Measurements from ENCODE around the gene RBFOX1.

The RBFOX1 gene

DNA sequence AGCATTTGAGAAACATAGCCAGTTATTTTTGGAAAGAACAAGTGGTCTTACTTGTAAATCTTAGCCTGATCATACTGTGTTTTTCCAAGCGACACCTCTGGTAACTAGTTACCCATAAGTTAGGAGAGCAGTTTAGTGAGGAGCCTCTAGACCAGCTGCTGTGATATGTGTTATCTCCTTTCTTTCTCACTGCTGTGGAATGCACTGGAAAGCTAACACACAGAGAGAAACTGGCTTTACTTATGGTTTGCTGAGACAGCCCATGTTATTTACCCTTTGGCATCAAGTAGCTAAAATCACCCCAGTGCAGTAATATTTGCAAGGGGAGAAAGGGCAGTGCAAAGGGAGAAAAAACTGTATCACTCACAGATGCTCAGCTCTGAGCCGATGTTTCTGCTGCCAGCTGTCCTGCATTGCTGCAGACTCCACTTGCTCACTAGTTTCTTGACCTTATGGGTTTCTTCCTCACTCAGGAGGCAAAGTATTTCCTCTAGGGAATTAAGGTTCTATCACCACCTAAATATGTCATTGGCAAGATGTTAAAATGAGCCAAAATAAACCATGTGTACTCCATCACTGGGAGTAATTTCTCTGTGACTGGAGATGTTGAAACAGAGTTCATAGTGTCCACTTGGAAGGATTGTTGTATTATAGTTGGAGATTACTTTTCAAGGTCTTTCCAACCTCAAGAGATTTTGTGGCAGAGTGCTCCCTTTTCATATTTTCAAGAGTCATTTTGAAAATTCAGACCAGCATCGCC lies 2.3 kb downstream of the RBFOX1 start:
- DNase-seq (ENCODE audit: low read depth) = no peak

DNA sequence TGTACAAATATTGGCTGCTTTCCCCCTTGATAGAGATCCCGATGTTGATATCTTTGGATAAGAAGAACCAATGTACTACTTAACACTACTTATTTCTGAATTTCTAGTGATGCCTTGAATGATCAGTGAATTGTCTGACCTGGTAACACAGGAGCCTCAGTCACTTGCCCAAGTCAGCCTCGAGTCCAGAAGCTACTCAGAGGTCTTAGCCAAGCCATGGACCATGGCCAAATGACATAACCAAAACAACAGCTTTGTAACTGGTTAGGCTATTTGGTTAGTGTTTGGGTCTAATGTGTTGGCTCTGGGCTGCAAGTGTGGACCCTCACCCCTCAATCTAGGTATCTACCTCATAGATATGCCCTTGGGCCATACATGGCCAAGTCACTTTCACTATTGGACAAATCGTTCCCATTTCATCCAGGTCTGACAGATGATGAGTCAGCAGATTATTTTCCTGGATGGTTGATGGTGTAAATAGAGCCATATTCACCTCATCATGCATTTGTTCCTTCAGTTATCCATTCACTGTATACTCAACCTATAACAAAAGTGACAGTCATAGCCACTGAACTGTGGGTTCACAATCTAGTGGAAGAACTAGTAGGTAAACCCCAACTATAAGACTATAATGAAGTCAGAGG lies 3.5 kb downstream of the RBFOX1 start:
- no peak for DNase-seq (ENCODE audit: low read depth)

DNA sequence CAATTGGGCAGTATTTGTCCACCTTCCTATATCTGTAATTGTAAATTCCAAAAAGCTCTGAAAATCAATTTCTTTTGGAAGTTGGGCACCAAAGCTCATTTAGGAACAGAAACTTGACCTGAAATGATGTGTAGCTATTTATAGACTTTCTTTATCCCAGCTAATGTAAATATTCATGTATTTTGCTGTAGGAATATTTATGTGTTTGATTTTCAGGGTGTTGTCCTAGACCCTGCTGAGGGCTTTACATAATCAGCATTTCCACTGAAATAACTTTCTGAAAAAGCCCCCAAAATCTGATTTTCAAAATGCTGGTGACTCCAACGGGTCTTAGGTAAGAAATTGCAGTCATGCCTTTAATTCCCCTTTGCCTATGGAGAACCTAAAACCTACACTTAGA lies 4.1 kb downstream of the RBFOX1 start:
- DNase-seq (ENCODE audit: low read depth) = no peak

DNA sequence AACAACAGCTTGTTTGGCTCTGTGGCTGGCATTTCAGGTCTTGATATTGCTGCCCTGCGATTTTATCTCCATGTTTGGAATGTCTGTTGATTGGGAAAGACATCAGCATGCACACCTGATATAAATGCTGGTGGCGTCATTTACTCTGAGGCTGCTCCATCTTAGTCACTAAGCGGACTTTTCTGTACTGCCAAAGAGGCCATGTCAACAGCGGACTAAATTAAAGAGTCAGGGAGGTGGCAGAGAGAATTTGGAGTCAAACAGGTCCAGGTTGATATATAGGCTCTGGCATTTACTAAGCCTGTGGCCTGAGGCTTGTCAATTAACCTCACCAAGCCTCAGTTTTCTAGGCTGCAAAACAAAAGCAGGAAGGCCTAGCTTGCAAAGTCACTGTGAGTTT lies 6.2 kb downstream of the RBFOX1 start:
- no peak for DNase-seq (ENCODE audit: low read depth)

DNA sequence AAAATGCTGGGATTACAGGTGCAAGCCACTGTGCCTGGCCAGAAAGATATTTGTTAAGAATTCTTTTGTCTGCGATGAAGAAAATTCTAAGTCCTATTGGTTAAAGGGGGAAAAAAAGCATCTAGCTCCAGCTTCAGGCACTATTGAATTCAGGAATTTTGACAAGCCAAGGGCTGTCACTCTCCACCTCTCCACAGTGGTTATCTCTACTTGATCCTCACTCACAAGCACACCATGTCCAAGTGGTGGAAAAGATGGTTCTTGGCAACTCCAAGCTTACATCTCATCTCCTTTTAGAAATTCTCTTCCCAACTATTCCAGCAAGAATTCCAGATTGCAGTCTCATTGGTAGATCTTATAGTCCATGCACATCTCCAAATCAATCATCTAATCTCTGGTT lies 7.1 kb downstream of the RBFOX1 start:
- DNase-seq (ENCODE audit: low read depth) = no peak

DNA sequence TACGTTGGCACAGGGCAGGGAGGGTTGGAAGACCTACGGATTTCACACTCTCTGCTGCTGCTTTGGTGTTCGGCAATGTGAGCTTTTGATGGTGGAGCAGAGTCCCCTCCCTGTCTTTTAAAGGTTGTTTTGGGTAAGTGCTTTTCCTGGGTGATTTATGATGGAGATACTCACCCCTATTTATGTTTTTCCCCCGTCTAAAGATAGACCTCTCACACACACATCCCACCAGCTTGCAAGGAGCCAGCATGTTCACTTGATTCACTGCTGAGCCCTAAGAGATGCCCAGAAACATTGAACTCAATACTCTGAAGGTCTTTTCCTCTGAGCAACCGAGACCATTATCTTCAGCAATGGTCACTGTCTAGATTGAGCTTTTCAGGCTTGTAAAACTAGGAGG lies 8.3 kb downstream of the RBFOX1 start:
- no peak for DNase-seq (ENCODE audit: low read depth)

DNA sequence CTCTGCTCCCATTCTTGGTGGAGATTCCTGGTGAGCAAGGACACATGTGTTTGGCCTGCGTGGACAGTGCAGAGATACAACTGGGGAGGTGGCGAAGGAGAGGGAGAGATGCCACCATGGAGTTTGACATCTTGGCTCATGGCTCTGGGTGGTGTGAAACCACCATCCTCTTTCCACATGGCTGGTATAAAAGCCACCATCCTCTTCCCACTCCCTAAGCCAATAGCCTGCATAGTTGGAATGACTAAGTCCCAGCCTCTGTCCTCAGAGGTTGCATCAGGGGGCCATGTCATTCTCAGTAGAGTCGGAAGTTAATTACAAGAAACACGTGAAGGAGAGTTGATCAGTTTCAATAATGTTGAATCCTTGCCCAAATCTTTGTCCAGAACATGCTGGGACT lies 10.0 kb downstream of the RBFOX1 start:
- DNase-seq (ENCODE audit: low read depth) = no peak

DNA sequence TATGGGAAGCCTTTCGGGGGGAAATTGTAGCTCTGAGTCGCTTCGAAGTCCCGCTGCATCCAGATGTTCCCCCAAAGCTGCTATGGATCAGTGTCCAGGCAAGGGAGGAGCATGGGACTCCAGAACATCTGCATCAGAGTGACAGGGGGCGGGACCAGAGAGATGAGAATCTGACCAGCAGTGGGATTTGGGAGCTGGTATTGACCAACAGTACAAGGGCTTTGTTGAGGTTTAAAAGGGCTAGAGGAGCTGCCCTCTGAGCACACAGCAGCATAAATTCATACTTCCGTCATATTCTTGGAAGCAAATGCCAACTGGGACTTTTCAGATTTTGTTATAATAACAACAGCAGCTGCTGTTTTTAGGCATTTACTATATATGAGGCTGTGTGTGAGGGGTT lies 10.6 kb downstream of the RBFOX1 start:
- DNase-seq (ENCODE audit: low read depth) = no peak

DNA sequence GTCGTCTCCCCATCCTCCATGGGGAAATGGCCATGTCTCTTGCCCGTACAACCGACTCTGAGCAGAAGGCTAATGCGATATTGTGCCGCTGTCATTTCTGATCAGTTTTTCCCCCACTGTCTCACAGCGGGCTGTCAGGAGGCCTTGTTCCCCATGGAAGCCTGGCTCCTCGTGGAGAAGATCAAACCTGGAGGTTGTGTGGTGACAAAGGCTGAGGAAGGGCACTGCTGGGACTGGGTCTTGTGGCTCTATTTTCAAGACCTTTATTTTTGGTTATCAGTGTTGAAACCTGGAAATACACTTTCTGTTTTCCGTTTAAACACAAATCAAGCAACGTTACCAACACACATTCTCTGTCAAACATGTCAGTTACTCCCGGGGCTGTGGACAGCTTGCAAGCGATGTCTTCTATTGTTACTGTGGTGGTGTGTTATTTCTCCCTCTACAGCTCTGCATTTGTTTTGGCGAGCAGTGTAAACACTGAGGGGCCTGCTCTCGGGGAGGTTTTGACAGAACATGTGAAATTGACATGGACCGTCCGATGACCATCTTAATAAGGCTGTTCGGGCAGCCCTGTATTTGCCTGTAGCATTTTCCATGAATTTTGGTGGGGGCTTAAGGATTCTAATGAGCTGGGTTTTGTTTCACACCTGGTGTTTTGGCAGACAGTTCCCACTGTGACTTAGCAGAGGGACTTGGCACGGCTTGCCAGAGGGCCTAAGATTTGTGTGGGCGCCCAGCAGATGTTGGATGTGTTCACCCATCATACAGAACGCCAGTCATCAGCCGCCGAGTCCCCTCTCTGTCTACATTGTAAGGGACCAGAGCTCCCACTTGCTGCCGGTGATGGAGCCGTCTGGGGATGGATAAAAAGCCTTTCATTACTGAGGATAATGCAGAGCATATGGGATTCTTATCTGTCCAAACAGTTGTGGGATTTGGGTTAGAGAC lies 12.5 kb downstream of the RBFOX1 start:
- DNase-seq (ENCODE audit: low read depth) = no peak

DNA sequence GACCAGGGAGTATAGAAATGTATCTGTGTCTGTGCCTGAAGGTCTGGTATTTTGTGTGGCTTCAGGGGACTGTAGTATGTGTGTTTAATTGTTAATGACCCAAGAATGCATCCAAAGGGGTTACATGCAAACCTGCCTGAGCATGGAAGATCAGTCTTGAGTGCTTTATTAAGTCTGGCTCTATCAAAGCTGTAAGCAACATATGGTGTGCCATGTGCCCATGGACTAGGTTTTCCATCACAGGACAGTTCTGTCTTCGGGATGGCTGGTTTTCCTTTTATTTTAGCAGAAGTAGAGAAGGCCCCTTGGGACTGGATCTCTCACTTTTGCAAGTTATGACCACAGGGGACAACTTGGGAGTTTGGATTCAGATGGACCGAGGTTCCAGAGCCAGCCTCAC lies 18.2 kb downstream of the RBFOX1 start:
- no peak for DNase-seq (ENCODE audit: low read depth)

DNA sequence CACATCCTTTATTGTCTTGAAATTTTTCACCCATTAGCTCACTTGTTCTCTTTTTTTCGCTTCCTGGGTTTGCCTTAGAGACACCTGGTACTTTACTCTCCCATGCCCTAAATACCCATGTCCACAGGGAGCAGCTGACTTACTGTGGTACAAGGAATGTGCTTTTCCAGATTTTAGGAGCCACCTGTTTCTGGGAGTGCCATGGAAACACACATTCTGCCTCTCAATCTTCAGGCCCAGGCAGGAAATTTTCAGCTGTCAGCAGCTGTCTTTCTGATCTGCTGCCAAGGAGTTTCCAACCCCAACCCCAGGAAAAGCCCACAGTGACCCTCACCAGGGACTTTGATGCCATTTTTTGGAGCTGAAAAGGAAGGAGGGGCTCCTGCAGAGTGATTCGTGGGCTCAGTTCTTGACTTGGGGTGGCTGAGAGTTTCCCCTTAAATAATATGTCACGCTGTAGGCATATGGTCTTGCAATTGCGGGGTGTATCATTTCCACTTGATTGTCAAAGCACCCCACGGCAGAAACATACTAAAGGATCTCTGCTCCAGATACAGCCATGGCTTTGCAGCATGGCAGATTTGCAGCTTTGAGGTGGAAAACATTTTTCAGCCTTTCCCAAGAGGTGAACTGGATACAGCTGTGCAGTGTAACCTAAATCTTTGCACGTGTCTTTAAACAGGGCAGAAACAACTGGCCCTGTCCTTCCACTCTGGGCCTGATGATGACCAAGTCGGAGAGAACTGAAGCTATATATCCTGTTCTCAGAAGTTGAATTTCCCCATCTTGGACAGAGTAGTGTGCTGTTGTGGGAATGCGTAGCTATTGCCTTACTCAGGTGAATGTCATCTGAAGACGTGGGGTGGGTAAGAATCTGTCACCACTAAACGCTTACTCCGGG lies 19.2 kb downstream of the RBFOX1 start:
- DNase-seq (ENCODE audit: low read depth) = no peak

DNA sequence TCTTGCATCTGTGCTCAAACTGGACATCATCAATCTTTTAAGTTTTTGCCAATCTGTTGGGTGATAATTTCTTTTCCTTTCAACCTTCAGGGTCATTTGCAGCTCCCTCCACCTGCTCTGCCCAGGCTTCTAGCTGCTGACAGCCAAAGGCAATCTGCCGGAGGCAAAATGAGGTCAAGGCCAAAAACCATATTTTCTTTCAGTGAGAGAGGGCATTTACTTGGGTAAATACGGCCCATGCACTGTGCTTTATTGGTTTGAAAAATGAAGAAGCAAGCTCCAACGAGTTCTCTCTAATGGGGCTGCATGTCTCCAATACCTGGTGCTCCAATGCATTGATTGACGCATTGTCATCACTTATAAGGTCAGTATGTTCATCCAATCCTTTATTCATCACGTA lies 23.1 kb downstream of the RBFOX1 start:
- DNase-seq (ENCODE audit: low read depth) = no peak

DNA sequence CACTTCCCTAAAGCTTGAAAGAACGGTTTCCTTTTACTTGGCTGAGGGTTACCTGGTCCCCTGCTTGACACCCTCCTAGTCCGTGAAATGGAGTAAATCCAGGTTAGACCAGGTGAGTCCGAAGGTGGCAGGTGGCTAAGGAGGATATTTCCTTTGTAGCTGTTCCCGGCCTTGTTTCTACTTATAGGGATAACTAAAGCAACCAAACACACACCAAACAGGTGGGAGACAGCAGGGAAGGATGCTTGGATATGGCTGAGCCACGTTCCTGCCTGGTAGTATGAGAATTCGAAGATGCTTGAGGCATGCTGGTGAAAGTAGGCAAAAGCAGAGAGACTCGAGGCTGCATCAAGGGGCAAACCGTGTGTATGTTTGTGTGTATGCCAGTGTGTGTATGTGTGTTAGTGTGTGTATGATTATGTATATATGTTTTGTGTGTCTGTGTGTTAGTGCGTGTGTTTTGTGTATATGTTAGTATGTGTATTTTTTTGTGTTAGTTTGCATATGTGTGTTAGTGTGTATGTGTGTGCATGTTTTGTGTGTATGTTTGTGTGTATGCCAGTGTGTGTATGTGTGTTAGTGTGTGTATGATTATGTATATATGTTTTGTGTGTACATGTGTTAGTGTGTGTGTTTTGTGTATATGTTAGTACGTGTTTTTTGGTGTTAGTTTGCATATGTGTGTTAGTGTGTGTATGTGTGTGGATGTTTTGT lies 28.9 kb downstream of the RBFOX1 start:
- no peak for DNase-seq (ENCODE audit: low read depth)

DNA sequence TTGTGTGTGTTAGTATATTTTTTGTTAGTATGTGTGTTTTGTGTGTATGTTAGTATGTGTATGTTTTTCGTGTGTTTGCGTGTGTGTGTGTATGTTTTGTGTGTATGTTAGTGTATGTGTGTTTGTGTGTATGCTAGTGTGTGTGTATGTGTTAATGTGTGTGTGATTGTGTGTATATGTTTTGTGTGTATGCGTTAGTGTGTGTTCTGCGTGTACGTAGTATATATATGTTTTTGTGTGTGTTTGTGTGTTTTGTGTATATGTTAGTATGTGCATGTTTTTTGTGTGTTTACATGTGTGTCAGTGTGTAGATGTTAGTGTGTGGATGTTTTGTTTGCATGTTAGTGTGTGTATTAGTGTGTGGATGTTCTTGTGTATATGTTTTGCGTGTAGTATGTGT lies 29.6 kb downstream of the RBFOX1 start:
- DNase-seq (ENCODE audit: low read depth) = no peak

DNA sequence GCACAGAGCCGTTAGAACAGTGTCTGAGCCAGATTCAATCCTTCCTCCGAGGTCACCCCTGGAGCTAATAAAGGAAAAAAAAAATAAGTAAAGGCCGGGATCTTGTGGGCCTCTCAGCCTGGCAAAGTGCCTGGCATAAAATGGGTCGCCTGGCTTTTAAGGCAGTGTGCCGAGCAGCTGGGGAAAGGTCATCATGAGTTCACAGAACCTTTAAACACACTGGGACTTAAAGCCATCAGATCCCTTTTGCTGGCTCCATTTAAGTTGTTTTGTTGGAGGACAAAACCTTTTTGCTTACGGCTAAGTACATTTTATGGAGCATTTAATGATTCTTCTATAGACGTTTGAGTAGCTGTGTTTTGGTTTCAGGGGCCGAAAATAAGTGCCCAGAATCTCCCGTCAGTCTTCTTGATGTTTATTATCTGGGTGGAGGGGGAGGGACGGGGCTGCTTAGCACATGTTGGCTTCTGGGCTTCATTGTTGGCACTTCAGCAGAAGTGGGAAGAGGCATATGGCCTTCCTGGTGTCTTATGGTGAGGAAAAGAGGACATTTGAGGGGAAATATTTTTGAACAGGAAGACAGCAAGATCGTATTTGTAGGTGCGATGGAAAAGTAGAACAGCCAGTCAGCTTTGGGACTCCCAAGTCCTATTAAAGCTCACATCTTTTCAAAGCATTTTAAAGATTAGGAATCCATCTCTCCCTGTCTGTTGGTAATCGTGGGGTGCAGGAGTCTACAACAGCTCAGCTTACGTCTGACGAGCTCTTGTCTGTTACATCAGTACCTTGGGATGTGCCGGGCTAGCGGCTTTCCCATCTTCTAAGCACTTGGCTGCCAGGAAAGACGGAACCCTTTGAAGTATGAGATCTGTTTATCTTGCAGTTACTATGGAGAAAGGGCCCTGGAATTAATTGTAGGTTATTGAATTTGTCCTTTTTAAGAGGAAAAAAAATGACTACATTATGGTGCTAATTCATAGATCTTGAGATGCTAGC lies 31.1 kb downstream of the RBFOX1 start:
- DNase-seq (ENCODE audit: low read depth) = no peak

DNA sequence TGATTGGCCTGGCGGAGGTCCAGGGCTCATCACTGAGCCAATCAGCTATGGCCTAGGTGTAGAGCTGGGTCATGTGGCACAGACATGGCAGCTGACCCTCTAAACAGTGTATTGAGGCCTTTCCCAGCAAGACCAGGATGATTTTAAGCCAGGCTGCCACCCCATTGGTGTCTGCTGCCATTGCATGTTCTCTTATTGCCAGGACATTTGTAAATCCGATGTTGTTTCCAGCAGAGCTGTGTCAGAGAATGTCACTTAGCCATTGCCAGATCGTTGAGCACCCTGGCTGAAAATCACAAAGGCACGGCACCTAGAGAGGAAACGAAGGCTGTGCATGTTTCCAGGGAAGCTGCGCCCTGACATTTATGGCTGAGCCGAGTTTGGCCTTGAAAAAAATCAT lies 33.4 kb downstream of the RBFOX1 start:
- no peak for DNase-seq (ENCODE audit: low read depth)

DNA sequence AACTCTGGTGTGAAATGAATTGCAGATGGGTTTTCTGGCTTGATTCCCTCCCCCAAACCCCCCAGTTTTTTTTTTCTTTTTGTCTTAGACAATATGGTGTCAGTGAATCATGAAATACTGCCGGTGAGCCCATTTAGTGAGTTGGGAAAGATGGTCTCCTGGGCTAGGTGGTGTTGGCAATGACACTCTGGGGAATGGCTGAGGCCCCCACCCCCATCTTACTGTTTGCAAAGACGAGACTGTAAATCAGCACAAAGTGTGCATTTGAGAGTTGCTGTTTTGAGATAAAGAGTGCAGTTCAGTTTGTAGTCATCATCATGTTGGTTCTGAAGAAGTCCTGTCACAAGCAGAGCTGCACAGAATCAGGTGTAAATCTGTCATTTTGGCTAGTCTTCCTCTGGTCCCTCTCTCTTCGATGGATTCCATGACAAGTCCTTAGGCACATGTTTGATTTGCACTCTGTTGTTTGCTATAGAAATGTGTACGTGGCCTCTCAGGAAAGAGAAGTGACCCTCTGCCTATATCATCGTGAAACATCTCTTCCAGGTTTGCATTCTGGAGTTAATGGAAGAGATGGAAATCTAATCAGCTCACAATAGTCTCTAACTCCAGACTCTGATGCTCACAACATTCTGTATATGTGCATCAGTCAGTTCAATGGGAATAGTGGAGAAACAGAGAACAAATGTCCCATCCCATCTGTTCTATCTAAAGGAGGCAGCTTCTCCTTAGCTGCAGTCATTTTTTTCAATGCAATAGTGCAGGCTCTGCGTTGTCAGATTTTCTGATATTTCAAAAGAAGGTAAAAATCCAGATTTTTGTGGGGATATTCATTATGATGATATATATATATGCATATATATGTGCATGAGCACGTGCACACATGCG lies 34.6 kb downstream of the RBFOX1 start:
- no peak for DNase-seq (ENCODE audit: low read depth)

DNA sequence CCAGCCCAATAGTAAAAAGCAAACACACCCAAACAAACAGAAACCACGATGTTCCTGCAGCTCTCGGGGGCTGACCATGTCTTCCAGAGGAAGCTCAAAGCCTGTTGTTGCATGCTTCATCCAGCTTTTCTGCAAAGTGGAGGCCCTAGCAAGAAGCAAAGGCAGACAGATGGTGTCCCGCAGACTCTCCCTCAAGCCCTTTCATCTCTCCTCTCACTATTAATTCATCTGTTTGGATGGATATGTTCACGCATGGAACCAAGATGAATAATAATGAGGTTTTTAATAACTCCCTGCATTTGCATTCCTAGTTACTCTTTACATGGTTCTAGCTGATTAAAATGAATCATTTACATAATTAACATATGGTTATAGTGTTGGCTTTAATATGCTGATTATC lies 36.6 kb downstream of the RBFOX1 start:
- DNase-seq (ENCODE audit: low read depth) = no peak

DNA sequence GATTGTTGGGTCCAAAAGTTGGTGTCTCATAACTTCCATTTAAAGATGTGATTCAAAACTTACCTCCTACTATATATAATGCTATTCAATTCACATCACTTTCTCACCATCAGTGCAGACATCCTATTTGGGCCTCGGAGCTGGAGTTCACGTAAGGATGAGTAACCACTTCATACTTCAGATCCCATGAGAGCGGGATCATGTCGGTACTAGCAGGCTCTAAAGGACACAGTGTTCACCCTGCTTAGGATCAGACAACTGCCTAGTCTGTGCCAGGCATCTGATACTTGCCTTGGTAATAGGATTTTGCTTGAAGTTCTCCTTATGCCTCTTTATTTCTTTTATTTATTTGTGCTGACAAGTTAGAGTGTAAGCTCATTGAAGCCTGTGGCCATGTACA lies 39.5 kb downstream of the RBFOX1 start:
- DNase-seq (ENCODE audit: low read depth) = no peak
